Measurements from ENCODE around the gene DBP. TPM values are rescaled to one million over a fixed set of nuclear protein-coding genes. Genes with fewer than 3 reads are reported as not detected.

DBP gene
- total and polyA plus RNA-seq, 2 of the 13 experiments (the other 11 are each of a cell fraction or from before 2014, with no cell fraction given): 1.7 to 5.8 TPM

GRCh38 chr19:48624067-48624594, 13.0 kb downstream of the DBP start (continued):
- TF ChIP-seq, protein P1, sequence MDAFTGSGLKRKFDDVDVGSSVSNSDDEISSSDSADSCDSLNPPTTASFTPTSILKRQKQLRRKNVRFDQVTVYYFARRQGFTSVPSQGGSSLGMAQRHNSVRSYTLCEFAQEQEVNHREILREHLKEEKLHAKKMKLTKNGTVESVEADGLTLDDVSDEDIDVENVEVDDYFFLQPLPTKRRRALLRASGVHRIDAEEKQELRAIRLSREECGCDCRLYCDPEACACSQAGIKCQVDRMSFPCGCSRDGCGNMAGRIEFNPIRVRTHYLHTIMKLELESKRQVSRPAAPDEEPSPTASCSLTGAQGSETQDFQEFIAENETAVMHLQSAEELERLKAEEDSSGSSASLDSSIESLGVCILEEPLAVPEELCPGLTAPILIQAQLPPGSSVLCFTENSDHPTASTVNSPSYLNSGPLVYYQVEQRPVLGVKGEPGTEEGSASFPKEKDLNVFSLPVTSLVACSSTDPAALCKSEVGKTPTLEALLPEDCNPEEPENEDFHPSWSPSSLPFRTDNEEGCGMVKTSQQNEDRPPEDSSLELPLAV (CRISPR knock-in tag; conservative IDR thresholded peaks at IDR 0.05; ENCODE audit: low read depth): no peak
- no peak for TF ChIP-seq ZNF121 (CRISPR knock-in tag; IDR thresholded peaks at IDR 0.05)
- TF ChIP-seq AHDC1 (CRISPR knock-in tag; IDR thresholded peaks at IDR 0.05; ENCODE audit: borderline replicate concordance): no peak
- TF ChIP-seq, protein P2, sequence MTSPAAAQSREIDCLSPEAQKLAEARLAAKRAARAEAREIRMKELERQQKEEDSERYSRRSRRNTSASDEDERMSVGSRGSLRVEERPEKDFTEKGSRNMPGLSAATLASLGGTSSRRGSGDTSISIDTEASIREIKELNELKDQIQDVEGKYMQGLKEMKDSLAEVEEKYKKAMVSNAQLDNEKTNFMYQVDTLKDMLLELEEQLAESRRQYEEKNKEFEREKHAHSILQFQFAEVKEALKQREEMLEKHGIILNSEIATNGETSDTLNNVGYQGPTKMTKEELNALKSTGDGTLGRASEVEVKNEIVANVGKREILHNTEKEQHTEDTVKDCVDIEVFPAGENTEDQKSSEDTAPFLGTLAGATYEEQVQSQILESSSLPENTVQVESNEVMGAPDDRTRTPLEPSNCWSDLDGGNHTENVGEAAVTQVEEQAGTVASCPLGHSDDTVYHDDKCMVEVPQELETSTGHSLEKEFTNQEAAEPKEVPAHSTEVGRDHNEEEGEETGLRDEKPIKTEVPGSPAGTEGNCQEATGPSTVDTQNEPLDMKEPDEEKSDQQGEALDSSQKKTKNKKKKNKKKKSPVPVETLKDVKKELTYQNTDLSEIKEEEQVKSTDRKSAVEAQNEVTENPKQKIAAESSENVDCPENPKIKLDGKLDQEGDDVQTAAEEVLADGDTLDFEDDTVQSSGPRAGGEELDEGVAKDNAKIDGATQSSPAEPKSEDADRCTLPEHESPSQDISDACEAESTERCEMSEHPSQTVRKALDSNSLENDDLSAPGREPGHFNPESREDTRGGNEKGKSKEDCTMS (CRISPR knock-in tag; conservative IDR thresholded peaks at IDR 0.05): no peak
- TF ChIP-seq ZNF567 (CRISPR knock-in tag; IDR thresholded peaks at IDR 0.05; ENCODE audit: borderline replicate concordance): no peak
- TF ChIP-seq IRF2 (CRISPR knock-in tag; IDR thresholded peaks at IDR 0.05): no peak
- no peak for TF ChIP-seq ATF3 (CRISPR knock-in tag; IDR thresholded peaks at IDR 0.05)
- TF ChIP-seq ZNF878 (CRISPR knock-in tag; IDR thresholded peaks at IDR 0.05): no peak
- no peak for TF ChIP-seq EHMT2 (IDR thresholded peaks at IDR 0.05; ENCODE audit: borderline replicate concordance, low read depth, low read length)
- TF ChIP-seq ZBTB4 (CRISPR knock-in tag; IDR thresholded peaks at IDR 0.05; ENCODE audit: borderline replicate concordance): no peak
- TF ChIP-seq CC2D1A (CRISPR knock-in tag; IDR thresholded peaks at IDR 0.05): no peak
- TF ChIP-seq ZNF337 (CRISPR knock-in tag; IDR thresholded peaks at IDR 0.05; ENCODE audit: borderline replicate concordance, low read depth): no peak
- TF ChIP-seq ZSCAN25 (CRISPR knock-in tag; IDR thresholded peaks at IDR 0.05): no peak
- no peak for TF ChIP-seq ATF4 (CRISPR knock-in tag; IDR thresholded peaks at IDR 0.05)

All from HepG2 (cell line).